DND-41 (cell line): ENCODE measurements around the gene EFCC1.

ENCODE experiments used
- EZH2 ChIP-seq: IDR thresholded peaks from 3 replicates; pipeline ENCODE4 v1.6.1; 2012; ENCODE audit warnings: borderline replicate concordance, low read depth, mild to moderate bottlenecking, moderate library complexity, low read length, inconsistent platforms; ENCODE audit not compliant: severe bottlenecking
- TF ChIP-seq, protein P1 (sequence below): IDR thresholded peaks from 2 replicates; pipeline ENCODE4 v1.5.1; 2012; ENCODE audit warnings: borderline replicate concordance, low read length, moderate library complexity, mild to moderate bottlenecking; ENCODE audit not compliant: poor library complexity, severe bottlenecking; ENCODE audit errors: extremely low read depth

DNA sequence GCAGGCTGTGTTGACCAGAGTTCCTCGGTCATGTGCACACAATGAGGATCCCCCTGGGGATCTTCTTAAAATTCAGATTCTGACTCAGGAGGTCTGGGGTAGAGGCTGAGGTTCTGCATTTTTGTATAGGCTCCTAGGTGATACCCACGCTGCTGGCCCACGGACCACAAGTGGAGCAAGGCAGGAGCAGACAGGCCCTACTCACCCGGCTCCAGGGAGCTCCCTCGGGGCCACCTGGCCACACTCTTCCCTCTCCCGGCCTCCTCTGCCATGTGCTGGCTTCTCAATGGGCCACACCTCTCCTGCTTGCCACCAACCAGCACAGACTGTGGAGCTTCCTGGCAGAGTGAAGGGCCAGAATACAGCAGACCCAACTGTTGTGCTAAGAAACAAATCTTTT lies 83.4 kb downstream of the EFCC1 start:
- TF ChIP-seq EZH2, result no peak
- TF ChIP-seq, protein P1, sequence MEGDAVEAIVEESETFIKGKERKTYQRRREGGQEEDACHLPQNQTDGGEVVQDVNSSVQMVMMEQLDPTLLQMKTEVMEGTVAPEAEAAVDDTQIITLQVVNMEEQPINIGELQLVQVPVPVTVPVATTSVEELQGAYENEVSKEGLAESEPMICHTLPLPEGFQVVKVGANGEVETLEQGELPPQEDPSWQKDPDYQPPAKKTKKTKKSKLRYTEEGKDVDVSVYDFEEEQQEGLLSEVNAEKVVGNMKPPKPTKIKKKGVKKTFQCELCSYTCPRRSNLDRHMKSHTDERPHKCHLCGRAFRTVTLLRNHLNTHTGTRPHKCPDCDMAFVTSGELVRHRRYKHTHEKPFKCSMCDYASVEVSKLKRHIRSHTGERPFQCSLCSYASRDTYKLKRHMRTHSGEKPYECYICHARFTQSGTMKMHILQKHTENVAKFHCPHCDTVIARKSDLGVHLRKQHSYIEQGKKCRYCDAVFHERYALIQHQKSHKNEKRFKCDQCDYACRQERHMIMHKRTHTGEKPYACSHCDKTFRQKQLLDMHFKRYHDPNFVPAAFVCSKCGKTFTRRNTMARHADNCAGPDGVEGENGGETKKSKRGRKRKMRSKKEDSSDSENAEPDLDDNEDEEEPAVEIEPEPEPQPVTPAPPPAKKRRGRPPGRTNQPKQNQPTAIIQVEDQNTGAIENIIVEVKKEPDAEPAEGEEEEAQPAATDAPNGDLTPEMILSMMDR, result no peak
